8988T (cell line): Measurements from ENCODE around the gene PSMG4.

ENCODE experiments used
- DNase-seq: peaks from one replicate; pipeline ENCODE4 v3.0.0; 2011

Gene PSMG4

GRCh38 chr6:3277251-3277650, 18.5 kb downstream of the PSMG4 start:
- no peak for DNase-seq

DNA sequence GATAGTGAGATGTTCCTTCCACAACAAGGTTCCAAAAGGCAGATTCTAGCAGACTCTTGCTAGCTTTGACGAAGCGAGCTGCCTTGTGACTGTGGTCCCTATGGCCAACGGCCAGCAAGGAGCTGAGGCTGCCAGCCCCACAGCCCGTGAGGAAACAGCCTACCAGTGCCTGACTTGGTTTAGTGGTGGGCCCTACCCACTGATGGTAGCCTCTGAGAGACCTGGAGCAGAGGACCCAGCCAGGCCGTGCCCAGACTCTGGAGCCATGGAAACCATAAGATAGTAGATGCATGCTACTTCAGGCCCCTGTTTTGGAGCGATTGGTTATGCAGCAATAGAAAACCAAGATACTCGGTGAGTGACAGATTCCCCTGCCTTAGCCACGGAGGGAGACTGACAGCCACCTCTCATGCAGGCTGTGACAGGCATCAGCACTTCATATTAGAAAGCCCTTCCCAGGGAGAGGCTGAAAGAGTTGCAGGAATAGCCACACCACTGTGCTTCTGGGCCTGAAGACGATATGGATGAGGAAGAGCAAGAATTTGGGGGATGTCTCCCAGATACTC, 19.2 kb downstream of the PSMG4 start:
- no peak for DNase-seq

DNA sequence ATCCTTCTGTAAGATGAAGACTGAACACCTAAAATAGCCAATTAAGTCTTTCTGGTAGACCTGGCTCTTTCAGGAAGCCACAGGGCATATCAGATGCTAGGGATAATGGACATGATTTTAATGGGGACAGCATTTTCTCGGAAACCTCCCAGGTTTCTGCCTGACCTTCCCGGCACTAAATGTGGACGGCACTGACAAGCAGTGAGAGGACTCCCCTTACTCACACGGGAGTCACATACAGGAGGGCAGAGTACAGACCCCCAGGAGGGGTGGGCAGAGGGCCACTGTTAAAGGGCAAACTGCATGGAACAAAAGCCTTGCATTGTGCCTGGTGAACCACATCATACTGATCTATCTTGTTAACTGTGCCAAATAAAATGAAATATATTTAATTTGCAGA, 19.9 kb downstream of the PSMG4 start:
- no peak for DNase-seq

- no peak for DNase-seq
These were observed 21.3 kb downstream of the PSMG4 start for GRCh38 chr6:3280091-3280490.

GRCh38 chr6:3280866-3281465, 22.2 kb downstream of the PSMG4 start:
- no peak for DNase-seq

GRCh38 chr6:3281631-3282475, 23.1 kb downstream of the PSMG4 start:
- peak; percentile 61 for DNase-seq

DNA sequence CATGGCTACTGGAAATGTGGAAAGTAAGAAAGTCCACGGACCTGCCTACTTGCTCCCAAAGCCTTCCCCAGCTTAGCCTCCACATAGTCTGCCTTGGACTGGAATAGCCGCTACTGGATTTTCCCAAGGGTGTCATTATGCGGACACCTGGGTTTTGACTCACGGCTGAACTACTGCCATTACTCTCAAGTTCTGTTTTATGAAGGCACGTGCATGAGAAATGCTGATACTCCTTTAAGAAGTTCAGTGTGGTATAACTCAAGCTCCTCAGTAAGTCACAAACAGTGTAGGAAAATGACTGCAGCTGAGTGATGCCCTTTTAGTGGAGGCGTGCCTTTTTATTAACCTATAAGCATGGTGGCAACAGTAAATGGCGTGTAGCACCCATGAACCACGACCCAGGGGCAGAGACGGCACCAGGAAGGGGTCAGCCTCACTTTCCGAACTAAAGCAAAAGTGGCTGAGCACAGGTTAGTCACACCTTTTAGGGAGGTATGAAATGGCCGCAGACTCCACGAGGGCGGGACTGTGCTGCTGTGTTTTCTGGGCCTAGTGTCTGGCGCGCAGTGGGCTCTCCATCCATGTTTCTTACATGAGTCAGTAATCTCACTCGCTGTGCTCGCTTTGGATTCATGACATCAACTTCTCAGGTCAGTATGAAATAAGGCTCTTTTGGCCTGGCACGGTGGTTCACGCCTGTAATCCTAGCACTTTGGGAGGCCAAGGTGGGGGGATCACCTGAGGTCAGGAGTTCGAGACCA, 23.9 kb downstream of the PSMG4 start:
- DNase-seq: no peak

DNA sequence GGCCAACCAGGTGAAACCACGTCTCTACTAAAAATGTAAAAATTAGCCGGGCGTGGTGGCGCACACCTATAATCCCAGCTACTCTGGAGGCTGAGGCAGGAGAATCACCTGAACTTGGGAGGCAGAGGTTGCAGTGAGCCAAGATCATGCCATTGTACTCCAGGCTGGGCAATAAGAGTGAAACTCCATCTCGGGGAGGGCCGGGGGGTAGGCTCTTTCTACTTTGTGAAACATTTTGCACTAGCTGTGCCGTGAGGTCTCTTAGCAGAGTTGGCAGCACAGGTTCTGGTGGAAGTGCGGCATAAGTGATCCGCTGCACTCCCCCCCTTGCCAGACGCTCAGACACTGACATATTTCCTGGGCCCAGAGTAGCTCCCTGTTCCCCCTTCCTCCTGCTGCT, 24.5 kb downstream of the PSMG4 start:
- no peak for DNase-seq

DNA sequence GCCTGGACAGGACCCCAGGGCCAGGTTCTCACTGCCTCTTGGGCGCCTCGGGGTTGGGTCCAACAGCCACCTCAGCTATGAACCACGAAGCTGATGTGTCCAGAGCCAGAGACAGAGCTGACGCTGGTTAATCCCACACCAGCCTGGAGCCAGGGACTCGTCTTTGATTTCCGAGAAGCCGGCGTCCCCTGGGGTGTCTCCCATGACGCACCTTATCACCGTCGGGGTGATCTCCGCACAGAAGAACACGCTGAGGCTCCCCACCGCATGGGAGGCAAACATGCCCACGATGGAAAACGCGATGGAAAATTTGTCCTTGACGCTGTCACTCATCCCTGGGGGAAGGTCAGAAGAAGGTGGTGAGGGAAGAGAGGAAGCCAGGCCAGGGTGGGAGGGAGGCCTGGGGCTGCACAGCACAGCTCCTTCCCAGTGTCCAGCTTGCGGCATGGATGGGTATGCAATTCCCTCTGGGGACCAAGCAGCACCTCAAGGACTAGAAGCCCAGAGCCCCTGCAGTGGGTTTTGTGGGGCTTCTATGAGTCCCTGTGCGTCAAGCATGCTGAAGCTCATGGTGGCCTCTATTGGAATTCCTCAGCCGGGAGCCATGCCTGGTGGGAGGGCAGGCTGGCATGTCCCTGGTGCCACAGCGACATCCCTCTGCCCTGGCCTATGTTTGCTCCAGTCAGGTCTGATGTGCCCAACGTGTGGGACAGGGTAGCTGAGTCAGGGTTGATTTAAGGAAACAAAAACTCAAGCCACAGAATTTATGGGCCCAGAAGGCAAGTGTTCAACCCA, 25.1 kb downstream of the PSMG4 start:
- no peak for DNase-seq

DNA sequence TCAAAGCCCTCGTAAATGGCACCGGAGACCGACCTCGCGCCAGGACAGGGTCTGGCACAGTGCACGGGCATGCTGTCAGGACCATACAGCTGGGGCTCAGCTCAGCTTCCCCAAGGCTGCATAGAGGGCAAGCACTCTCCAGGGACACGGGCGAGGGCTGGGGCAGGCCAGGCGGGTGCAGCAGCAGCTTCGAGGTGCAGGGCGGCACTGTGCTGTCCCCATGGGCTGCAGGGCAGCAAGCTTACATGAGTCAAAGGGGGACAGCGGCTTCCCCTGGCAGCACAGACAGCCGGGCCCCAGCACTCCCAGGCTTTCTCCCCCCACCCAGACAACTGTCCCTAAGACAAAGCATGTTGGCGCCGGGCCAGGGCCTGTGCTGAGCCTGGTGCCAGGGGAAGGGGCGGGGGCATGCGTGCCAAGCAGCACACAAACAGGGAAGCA, 25.7 kb downstream of the PSMG4 start:
- DNase-seq: no peak

GRCh38 chr6:3285049-3285639, 26.4 kb downstream of the PSMG4 start:
- DNase-seq: no peak

GRCh38 chr6:3285732-3286131, 27.0 kb downstream of the PSMG4 start:
- DNase-seq: no peak

DNA sequence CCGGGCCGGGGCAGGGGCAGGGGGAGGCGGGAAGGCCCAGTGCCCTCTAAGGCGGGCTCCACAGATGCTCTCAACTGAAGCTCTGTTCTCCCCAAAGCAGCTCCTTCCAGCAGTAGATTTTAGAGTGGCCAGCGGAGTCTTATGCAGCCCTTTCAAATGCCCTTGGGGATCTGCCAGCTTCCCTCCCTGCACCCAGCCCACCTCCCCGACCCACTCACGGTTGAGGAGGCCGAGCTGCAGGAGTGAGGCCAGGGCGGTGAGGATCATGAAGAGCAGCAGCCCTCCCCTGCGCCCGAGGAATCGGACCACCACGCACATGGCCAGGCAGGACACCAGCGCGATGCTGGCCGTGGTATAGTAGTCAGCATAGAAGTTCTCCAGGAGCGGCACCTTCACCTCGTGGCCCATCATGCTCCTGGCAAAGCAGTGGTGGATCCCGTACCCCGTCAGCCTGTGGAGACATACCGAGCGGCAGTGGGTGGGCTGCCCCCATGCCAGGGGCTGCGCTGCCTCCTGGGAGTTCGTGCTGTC, 28.0 kb downstream of the PSMG4 start:
- DNase-seq: no peak

DNA sequence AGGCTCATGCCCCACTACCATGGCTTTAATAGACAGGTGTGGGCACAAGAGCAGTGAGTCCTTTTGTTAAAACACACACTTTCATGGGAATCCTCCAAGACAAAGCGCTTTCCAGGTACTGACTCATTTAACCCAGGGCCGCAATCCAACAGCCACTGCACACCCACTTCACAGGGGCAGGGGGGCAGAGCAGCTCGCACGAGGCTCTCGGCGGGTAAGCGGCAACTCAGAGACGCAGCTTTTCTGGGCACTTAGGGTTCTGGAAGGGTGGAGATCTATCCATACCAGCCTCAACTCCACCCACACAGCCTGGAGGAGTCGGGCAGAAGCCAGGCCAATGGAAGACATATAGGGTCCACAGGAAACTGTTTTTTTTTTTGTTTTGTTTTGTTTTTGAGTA, 28.6 kb downstream of the PSMG4 start:
- DNase-seq: no peak

GRCh38 chr6:3287976-3288707, 29.4 kb downstream of the PSMG4 start:
- no peak for DNase-seq

DNA sequence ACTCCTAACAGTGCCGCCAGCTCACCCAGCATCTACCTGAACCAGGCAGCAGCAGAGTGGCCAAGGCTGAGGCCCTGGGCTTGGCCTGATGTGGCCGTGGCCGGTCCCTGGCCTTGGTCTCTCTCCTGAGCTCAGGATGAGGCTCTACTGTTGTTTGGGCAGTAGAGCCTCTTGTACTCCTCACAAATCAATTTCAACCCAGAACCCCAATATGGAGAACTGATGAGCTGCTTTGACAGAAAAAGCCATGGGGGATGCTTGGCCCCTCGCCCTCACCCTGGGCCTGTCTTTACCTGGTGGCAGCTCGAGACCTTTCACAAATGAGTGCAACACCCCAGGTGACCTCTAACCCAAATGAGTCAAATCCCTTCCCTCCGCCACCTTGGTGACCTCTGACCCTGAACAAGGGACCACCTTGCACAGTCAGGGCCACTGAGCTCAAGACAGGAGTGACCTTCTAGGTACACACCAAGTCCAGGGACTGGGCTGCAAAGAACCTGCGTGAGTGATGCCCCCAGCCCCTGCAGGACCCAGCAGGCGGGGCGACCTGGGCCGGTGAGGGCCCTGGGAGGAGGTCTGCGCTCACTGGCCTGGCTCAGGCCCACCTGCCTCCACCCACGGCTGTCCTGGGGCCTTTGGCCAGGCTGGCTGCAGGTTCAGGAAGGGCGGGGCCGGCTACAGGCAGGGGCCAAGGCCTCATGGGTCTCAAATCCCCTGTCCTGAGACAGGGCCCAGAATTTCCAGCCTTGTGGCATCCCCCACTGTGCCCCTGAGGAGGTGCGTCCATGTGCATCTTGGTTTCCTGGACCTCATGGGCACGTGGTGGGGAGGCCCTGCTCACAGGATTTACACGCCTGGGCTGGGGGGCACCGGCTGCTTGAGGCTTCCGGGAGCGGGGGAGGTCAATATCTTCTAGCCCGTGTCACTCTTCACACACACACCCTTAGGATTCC, 30.2 kb downstream of the PSMG4 start:
- DNase-seq: no peak

DNA sequence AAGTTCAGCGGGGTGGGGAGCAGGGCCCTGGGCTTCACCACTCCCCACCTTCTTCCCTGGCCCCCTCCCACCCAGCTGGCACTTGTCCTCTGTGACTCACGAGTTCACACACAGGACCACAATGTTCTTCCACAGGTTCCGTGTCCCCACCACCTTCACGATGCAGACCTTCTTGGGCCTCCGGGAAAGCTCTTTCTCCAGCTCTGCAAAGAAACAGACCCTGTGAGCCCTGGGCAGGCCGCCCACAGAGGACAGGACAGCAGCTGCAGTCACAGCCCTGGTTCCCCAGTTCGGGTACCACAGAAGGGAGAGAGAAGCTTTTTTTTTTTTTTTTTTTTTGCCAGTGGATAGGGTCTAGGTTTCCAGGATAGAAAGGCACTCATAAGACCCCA, 30.9 kb downstream of the PSMG4 start:
- DNase-seq: no peak

DNA sequence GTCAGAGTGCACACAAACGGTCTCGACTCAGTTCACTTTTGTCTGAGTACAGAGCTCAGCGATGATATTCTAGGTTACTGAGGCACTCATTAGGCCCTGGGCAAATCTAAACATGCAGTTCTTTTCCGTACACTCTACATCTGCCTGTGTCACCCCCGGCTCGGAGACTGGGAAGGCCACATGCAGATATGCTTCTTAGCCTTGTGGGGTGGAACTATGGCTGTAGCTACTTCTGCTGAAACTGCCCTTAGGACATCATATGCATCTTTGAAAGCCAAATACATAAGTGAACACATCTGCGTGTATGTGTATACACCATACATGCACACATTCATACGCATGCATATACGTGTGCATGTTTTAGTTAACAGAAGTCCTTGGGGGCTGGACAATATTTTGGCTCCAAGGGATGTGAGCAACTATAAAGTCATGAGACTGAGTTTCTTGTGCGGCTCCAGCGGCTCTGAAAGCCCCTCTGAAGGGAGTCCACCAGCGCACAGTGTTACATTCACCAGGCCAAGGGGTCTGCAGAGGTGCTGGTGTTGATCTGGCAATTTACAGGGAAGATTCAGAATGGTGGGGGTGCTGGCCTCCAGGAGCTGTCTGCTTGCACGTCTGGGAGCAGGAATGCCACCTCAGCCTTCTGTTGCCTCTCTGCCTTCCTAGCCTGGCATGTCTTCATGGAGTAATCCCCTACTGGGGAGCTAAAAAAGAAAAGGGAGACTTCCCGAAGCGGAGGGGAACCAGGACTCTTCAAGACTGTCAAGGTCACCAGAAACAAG, 31.6 kb downstream of the PSMG4 start:
- DNase-seq: no peak

- DNase-seq: no peak
These were observed 32.1 kb downstream of the PSMG4 start for GRCh38 chr6:3290931-3291211.

GRCh38 chr6:3291346-3291745, 32.6 kb downstream of the PSMG4 start:
- DNase-seq: no peak
